SK-N-DZ (cell line): ENCODE data around the gene CFAP251.

Experiments
- DNase-seq: peaks from one replicate; pipeline ENCODE4 v3.0.0-alpha.2; 2015; ENCODE audit warnings: low spot score
- small RNA-seq, 2 experiments: library from RNA; depleted of rRNA; stranded (forward); fragments of <200 nt; gene quantifications; one replicate each; pipeline ENCODE3, GENCODE V24; 2014

Gene CFAP251

DNA sequence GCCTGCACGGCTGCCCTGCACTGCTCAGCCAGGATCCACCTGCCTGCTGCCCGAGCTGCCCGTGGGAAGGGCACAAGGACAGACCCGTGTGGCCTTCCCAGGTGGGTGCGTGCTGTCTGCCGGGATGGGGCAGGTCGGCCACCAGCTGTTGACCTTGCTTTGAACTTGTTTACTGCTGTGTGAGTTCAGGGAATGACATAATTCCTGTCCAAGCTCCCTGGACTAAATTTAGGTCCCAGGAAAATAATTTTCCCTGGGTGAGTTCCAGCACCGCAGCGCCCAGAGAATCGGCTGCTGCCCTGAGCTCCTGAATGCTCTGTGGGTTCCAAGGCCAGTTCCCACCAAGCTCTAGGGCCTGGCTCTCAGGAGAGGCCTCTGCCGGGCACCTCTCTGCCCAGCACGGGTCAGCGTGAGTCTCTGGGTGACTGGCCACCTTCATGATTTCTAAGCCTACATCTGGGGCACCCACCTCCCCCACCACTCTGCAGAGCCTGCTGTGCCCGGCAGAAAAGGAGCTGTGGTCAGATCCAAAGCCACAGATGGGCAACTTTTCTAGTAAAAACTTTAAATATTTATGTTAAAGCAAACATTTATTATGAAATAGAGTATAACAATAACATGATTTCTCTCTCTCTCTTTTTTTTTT lies 133.0 kb downstream of the CFAP251 start:
- no peak for DNase-seq

DNA sequence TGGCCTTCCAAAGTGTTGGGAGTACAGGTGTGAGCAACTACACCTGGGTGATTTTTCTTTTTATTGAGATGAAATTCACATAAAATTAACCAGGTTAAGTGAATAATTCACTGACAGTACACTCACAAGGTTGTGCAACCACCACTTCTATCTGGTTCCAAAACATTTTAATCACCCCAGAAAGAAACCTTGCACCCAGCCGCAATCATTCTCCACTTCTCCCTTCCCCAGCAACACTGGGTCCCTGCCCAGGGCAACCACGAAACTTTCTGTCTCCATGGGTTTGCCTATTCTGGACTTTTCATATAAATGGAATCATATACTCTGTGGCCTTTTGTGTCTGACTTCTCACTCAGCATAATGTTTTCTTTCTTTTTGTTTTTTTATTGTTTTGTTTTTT lies 133.9 kb downstream of the CFAP251 start:
- DNase-seq, result no peak

Small RNA genes lying within 50 kb of the gene (small RNA-seq; reads per million reads assigned to genes)
- gene AC069503.3 (0 reads per million in 2 experiments), gene RF00017 (0 reads per million in 2 experiments), gene RNU7-170P (0 reads per million in 2 experiments)
